OCI-LY7 (cell line): ENCODE results near the gene MIS18A.

Source experiments
- CTCF ChIP-seq: fragments of 200-600 bp; sonication (generic); conservative IDR thresholded peaks from 2 replicates; pipeline ENCODE4 v1.5.1; 2014; ENCODE audit warnings: mild to moderate bottlenecking, antibody characterized with exemption, low read length, moderate library complexity, mixed read lengths
- EZH2phosphoT487 ChIP-seq: fragments of 200-600 bp; sonication (generic); IDR thresholded peaks from 2 replicates; pipeline ENCODE4 v1.6.1; 2018; ENCODE audit warnings: low read depth, borderline replicate concordance, mild to moderate bottlenecking, mixed run types, antibody characterized with exemption, low read length, moderate library complexity, mixed read lengths

- TF ChIP-seq CTCF, result no peak
- no peak for TF ChIP-seq EZH2phosphoT487
Observed at GRCh38 chr21:32300117-32300681, 21.4 kb upstream of the MIS18A start.
